HepG2 (cell line): ENCODE measurements around the gene ZBTB9. TPM values are rescaled to one million over a fixed set of nuclear protein-coding genes. Genes with fewer than 3 reads are reported as not detected.
A peak's percentile ranks its signal among the peaks of the same experiment; 100 is the strongest.

Source experiments
- KLF13 ChIP-seq: sonication (generic); formaldehyde crosslinking; IDR thresholded peaks from 2 replicates; pipeline ENCODE4 v1.4.0; 2020; ENCODE audit warnings: mild to moderate bottlenecking, missing genetic modification reagents
- PRDM10 ChIP-seq: sonication (generic); formaldehyde crosslinking; IDR thresholded peaks from 2 replicates; pipeline ENCODE4 v1.4.0; 2020; ENCODE audit warnings: low read depth, missing genetic modification reagents
- SKIL ChIP-seq: sonication (generic); formaldehyde crosslinking; IDR thresholded peaks from 2 replicates; pipeline ENCODE4 v1.8.0; 2022; ENCODE audit warnings: missing genetic modification reagents, mild to moderate bottlenecking, moderate library complexity, borderline replicate concordance
- SOX6 ChIP-seq, 2 experiments: fragments of 450-650 bp in 1 of 2; sonication (generic) in 1 of 2; formaldehyde crosslinking in 1 of 2; IDR thresholded peaks; 2 replicates each; pipeline versions ENCODE4 v1.4.0 to v1.6.1; 2017 to 2020; ENCODE audit warnings: antibody characterized with exemption in 1 of 2, mild to moderate bottlenecking in 1 of 2, missing genetic modification reagents in 1 of 2
- TAF1 ChIP-seq: sonication (generic); formaldehyde crosslinking; IDR thresholded peaks from 2 replicates; pipeline ENCODE4 v1.4.0; 2020; ENCODE audit warnings: missing genetic modification reagents
- ZBTB25 ChIP-seq: IDR thresholded peaks from 2 replicates; pipeline ENCODE4 v1.6.1; 2018; ENCODE audit warnings: missing genetic modification reagents
- ZHX1 ChIP-seq: sonication (generic); formaldehyde crosslinking; IDR thresholded peaks from 2 replicates; pipeline ENCODE4 v1.8.1; 2022; ENCODE audit warnings: low read depth, mild to moderate bottlenecking, missing genetic modification reagents
- ZHX2 ChIP-seq, 2 experiments: sonication (generic) in 1 of 2; formaldehyde crosslinking in 1 of 2; IDR thresholded peaks; 2 replicates each; pipeline versions ENCODE4 v1.6.1 to v1.9.0; 2014 to 2022; ENCODE audit warnings: antibody characterized with exemption in 1 of 2, borderline replicate concordance in 1 of 2, inconsistent platforms in 1 of 2, low read depth in 1 of 2, missing genetic modification reagents in 1 of 2
- polyA plus RNA-seq, 8 experiments: library from polyadenylated mRNA; depleted of rRNA in 3 of 8; stranded (reverse) in 7 of 8; unstranded in 1 of 8; fragments of >200 nt; fragmentation: Illumina TruSeq in 4 of 8; extraction: Trizol in 4 of 8; gene quantifications; 2 replicates each; pipeline versions ENCODE4 v1.2.1 to v1.2.3, GENCODE V29; 2011 to 2016; ENCODE audit warnings: low read depth in 4 of 8, missing spikeins in 1 of 8, mixed read lengths in 1 of 8; ENCODE audit not compliant: insufficient read depth in 1 of 8
- total RNA-seq, 5 experiments: library from RNA; depleted of rRNA; stranded (reverse); fragments of >200 nt; fragmentation: Illumina TruSeq; extraction: Trizol; gene quantifications; 2 replicates each; pipeline ENCODE4 v1.2.3, GENCODE V29; 2016; ENCODE audit warnings: low read depth in 1 of 5

Gene ZBTB9
- total and polyA plus RNA-seq, 2 of the 13 experiments (the other 11 are each of a cell fraction or from before 2014, with no cell fraction given): 5.3 to 9.2 TPM

GRCh38 chr6:33425668-33426577 lies 28.5 kb upstream of the ZBTB9 start (continued):
- no peak for TF ChIP-seq ZHX2 (IDR thresholded peaks at IDR 0.05; ENCODE audit: low read depth)
- TF ChIP-seq ZHX2 (CRISPR knock-in tag; IDR thresholded peaks at IDR 0.05; ENCODE audit: borderline replicate concordance): no peak
- TF ChIP-seq TAF1 (CRISPR knock-in tag): peak; percentile 52
- TF ChIP-seq ZBTB25 (CRISPR knock-in tag): peak; percentile 98
- TF ChIP-seq KLF13 (CRISPR knock-in tag): no peak
- 0 out of 2 replicates have a peak, but pooled peaks have one; percentile 28 for TF ChIP-seq SKIL (CRISPR knock-in tag)
- TF ChIP-seq ZHX1 (CRISPR knock-in tag): no peak
- TF ChIP-seq SOX6 (IDR thresholded peaks at IDR 0.05): no peak
- no peak for TF ChIP-seq SOX6 (CRISPR knock-in tag; IDR thresholded peaks at IDR 0.05)
- TF ChIP-seq PRDM10 (CRISPR knock-in tag): peak; percentile 63; the same call in 1 of the 2 replicates
